A549 (cell line): ENCODE measurements around the gene RIC3. TPM values are rescaled to one million over a fixed set of nuclear protein-coding genes. Genes with fewer than 3 reads are reported as not detected.
A peak's percentile ranks its signal among the peaks of the same experiment; 100 is the strongest.

ENCODE experiments used
- ATAC-seq, 2 experiments: fragments of 200-7000 bp in 1 of 2; fragments of >200 bp in 1 of 2; cut with Nextera tagmentation in 1 of 2; cut with Tn5 transposase in 1 of 2; 3 replicates each; pipeline versions ENCODE4 v1.8.0 to v1.9.1; 2018 to 2020; ENCODE audit warnings: mild to moderate bottlenecking in 1 of 2, moderate library complexity in 1 of 2
- CTCF ChIA-PET: fragments of 300-600 bp; sonication (Branson Sonifier 250); formaldehyde crosslinking; extraction: SDS; loops from one replicate; lab custom pipeline; 2021; ENCODE audit warnings: antibody characterized with exemption, inconsistent platforms; lab: Yijun Ruan, JAX
- POLR2A ChIA-PET: fragments of 350-600 bp; formaldehyde crosslinking; extraction: SDS; loops from one replicate; lab custom pipeline; 2021; ENCODE audit warnings: antibody characterized with exemption, inconsistent platforms; lab: Yijun Ruan, JAX
- DNase-seq, 2 experiments: peaks; one replicate each; pipeline versions ENCODE4 v3.0.0 to v3.0.0-alpha.2; 2011 to 2016; ENCODE audit warnings: low read depth in 1 of 2, low spot score in 1 of 2
- FAIRE-seq: peaks from 2 replicates; lab custom pipeline; 2011; peaks lifted over from hg19 to GRCh38; lab: Jason Lieb, UNC
- H3K27ac ChIP-seq, 2 experiments: fragments of >200 bp; sonication (Bioruptor Twin); formaldehyde crosslinking; 3 replicates each; pipeline ENCODE4 v1.5.1; 2016 to 2017
- H3K4me1 ChIP-seq: fragments of >200 bp; sonication (Bioruptor Twin); formaldehyde crosslinking; 3 replicates; pipeline ENCODE4 v1.6.1; 2016
- H3K4me2 ChIP-seq: fragments of >200 bp; sonication (Bioruptor Twin); formaldehyde crosslinking; 3 replicates; pipeline ENCODE4 v1.6.1; 2016
- H3K4me3 ChIP-seq: fragments of >200 bp; sonication (Bioruptor Twin); formaldehyde crosslinking; 3 replicates; pipeline ENCODE4 v1.5.1; 2016
- H3K9me3 ChIP-seq: fragments of >200 bp; sonication (Bioruptor Twin); formaldehyde crosslinking; 3 replicates; pipeline ENCODE4 v1.6.1; 2016
- BHLHE40 ChIP-seq: IDR thresholded peaks from 2 replicates; pipeline ENCODE4 v1.6.1; 2012; ENCODE audit warnings: low read depth, low read length, inconsistent platforms
- CBX2 ChIP-seq: fragments of 200-600 bp; sonication (generic); IDR thresholded peaks from 2 replicates; pipeline ENCODE4 v1.6.1; 2016; ENCODE audit warnings: low read depth, mild to moderate bottlenecking, borderline replicate concordance
- CEBPB ChIP-seq, 2 experiments: fragments of >200 bp in 1 of 2; sonication (Bioruptor Twin) in 1 of 2; formaldehyde crosslinking in 1 of 2; IDR thresholded peaks; 2 replicates each; pipeline ENCODE4 v1.6.1; 2012 to 2016
- CHD4 ChIP-seq: fragments of 200-600 bp; sonication (generic); IDR thresholded peaks from 2 replicates; pipeline ENCODE4 v1.6.1; 2016; ENCODE audit warnings: antibody characterized with exemption, mild to moderate bottlenecking, borderline replicate concordance
- EHF ChIP-seq: fragments of 250-450 bp; sonication (Bioruptor Pico); IDR thresholded peaks from 2 replicates; pipeline ENCODE4 v1.5.0; 2020; ENCODE audit warnings: mild to moderate bottlenecking
- EHMT2 ChIP-seq: fragments of 200-600 bp; sonication (generic); IDR thresholded peaks from 2 replicates; pipeline ENCODE4 v1.6.1; 2016; ENCODE audit warnings: antibody characterized with exemption, low read depth, mild to moderate bottlenecking, moderate library complexity
- EP300 ChIP-seq, 2 experiments: fragments of >200 bp; sonication (Bioruptor Twin); formaldehyde crosslinking; IDR thresholded peaks; 2 replicates in 1 of 2; 3 replicates in 1 of 2; pipeline ENCODE4 v1.6.1; 2016 to 2017
- FOSL2 ChIP-seq, 2 experiments: fragments of 450-650 bp in 1 of 2; fragments of >200 bp in 1 of 2; sonication (Bioruptor Twin) in 1 of 2; formaldehyde crosslinking; IDR thresholded peaks; 2 replicates each; pipeline versions ENCODE4 v1.5.0 to v1.6.1; 2016 to 2020; ENCODE audit warnings: mild to moderate bottlenecking in 1 of 2, moderate library complexity in 1 of 2
- HOXA7 ChIP-seq: fragments of 250-450 bp; sonication (Bioruptor Pico); IDR thresholded peaks from 2 replicates; pipeline ENCODE4 v1.5.0; 2020; ENCODE audit warnings: mild to moderate bottlenecking, moderate library complexity
- KDM5A ChIP-seq: fragments of 200-600 bp; sonication (generic); IDR thresholded peaks from 2 replicates; pipeline ENCODE4 v1.6.1; 2016; ENCODE audit warnings: antibody characterized with exemption, mild to moderate bottlenecking
- MYC ChIP-seq: IDR thresholded peaks from 2 replicates; pipeline ENCODE4 v1.6.1; 2012; ENCODE audit warnings: mild to moderate bottlenecking, inconsistent platforms, low read length, improper control_type of control experiment, borderline replicate concordance
- NFE2L2 ChIP-seq: fragments of 150-350 bp; conservative IDR thresholded peaks from 2 replicates; pipeline ENCODE4 v1.6.1; 2014; ENCODE audit warnings: low read length
- POLR2A ChIP-seq: IDR thresholded peaks from 2 replicates; pipeline ENCODE4 v1.6.1; 2012; ENCODE audit warnings: mild to moderate bottlenecking, low read length
- POLR2AphosphoS2 ChIP-seq: conservative IDR thresholded peaks from 2 replicates; pipeline ENCODE4 v1.6.1; 2012; ENCODE audit warnings: low read length, improper control_type of control experiment, inconsistent platforms
- SMC3 ChIP-seq: fragments of >200 bp; sonication (Bioruptor Twin); formaldehyde crosslinking; IDR thresholded peaks from 3 replicates; pipeline ENCODE4 v1.6.1; 2018; ENCODE audit warnings: inconsistent platforms
- TFCP2L1 ChIP-seq: fragments of 250-450 bp; sonication (Bioruptor Pico); IDR thresholded peaks from 2 replicates; pipeline ENCODE4 v1.5.0; 2021; ENCODE audit warnings: mild to moderate bottlenecking
- ZC3H11A ChIP-seq: fragments of 450-650 bp; IDR thresholded peaks from 2 replicates; pipeline ENCODE4 v1.6.1; 2014; ENCODE audit warnings: antibody characterized with exemption, mild to moderate bottlenecking
- ZNF302 ChIP-seq: fragments of 250-450 bp; sonication (Bioruptor Pico); IDR thresholded peaks from 2 replicates; pipeline ENCODE4 v1.9.0; 2021; ENCODE audit warnings: inconsistent platforms, mild to moderate bottlenecking, moderate library complexity
- ZSCAN20 ChIP-seq: fragments of 250-450 bp; sonication (Bioruptor Pico); IDR thresholded peaks from 2 replicates; pipeline ENCODE4 v1.8.0; 2022; ENCODE audit warnings: mild to moderate bottlenecking, moderate library complexity
- WGBS: methylation state at CpG from one replicate; pipeline ENCODE4 v1.1.6; 2017; ENCODE audit errors: missing lambda C conversion rate; 5-methylcytosine and 5-hydroxymethylcytosine counted together
- polyA plus RNA-seq, 4 experiments: library from polyadenylated mRNA; depleted of rRNA in 3 of 4; stranded (reverse); fragments of >200 nt; fragmentation: RNase III in 1 of 4; extraction: RNeasy Plus Mini Kit Qiagen cat#74134 plus additional on column Dnase treatment in 1 of 4; gene quantifications; 2 replicates in 3 of 4; 3 replicates in 1 of 4; pipeline ENCODE4 v1.2.3, GENCODE V29; 2011 to 2017
- TF ChIP-seq, protein P1 (sequence below): fragments of 150-350 bp; IDR thresholded peaks from 2 replicates; pipeline ENCODE4 v1.6.1; 2014; ENCODE audit warnings: low read depth, mild to moderate bottlenecking, low read length
- TF ChIP-seq, protein P2 (sequence below): fragments of 250-450 bp; sonication (Bioruptor Pico); IDR thresholded peaks from 2 replicates; pipeline ENCODE4 v1.5.0; 2021; ENCODE audit warnings: mild to moderate bottlenecking, moderate library complexity, borderline replicate concordance

The RIC3 gene
- polyA plus RNA-seq, 2 of the 4 experiments (the other 2 are of a cell fraction), result 1.7 to 3.2 TPM

- no peak for FAIRE-seq
- Histone ChIP-seq H3K4me2 (peak overlapping the region; percentile 86), H3K27ac (peak overlapping the region; percentile 74 to 88; a peak in 5 of 6 replicates), H3K9me3 (no peaks in the 10 kb centered on the region), H3K4me3 (peak overlapping the region; percentile 80), H3K4me1 (peaks cover 10% of the 10 kb centered on the region; the same call in 1 of the 3 replicates)
- ChIA-PET CTCF (interaction anchor here (1.2 to 30.1 kb wide), 7 partner anchors 8 to 74 kb away, joined by 3 to 644 read pairs (median 17); no protein-coding TSS in a partner anchor), POLR2A (no interaction called here)
- DNase-seq, result no peak
- TF ChIP-seq, protein P1, sequence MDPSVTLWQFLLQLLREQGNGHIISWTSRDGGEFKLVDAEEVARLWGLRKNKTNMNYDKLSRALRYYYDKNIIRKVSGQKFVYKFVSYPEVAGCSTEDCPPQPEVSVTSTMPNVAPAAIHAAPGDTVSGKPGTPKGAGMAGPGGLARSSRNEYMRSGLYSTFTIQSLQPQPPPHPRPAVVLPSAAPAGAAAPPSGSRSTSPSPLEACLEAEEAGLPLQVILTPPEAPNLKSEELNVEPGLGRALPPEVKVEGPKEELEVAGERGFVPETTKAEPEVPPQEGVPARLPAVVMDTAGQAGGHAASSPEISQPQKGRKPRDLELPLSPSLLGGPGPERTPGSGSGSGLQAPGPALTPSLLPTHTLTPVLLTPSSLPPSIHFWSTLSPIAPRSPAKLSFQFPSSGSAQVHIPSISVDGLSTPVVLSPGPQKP, result no peak
- TF ChIP-seq MYC, result no peak
- WGBS, result 95% methylated on average over 23 of the region's 24 CpGs
- ATAC-seq, result peak; percentile 8 to 16; a peak in 3 of 6 replicates
Measured at GRCh38 chr11:8080069-8080670, 88.7 kb downstream of the RIC3 start.

DNA sequence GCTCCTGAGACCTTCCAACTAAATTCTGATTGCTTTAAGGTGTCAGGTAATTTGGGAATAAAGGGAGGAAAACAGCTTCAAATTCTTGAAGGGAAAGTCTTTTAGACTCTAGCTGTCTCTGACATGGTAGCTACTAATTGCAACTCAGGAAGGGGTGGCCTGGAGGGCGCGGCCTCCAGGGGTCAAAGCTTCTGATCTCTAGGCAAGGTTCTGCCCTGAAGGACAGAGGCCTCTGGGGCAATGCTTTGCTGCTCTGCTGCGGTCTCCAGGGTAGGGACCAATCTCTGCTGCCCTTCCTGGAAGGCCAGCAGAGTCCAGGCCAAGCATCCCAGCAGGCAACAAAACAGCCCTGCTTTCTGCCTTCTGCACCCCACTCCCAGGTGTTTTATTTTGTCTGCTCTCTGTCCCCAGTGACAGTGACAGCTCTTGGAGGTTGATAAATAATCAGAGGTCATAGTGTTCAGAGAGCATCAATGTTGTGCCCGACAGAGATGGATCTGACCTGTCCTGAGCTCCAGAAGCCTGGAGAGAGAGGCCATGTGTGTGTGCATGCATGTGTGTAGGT, 89.6 kb downstream of the RIC3 start:
- POLR2A ChIA-PET, result no interaction called here
- Histone ChIP-seq H3K9me3 (no peaks in the 10 kb centered on the region), H3K4me1 (peaks cover 10% of the 10 kb centered on the region; the same call in 1 of the 3 replicates), H3K27ac (no peak overlapping the region), H3K4me2 (no peak overlapping the region), H3K4me3 (no peak overlapping the region)
- no peak for DNase-seq
- FAIRE-seq, result no peak
- CTCF ChIA-PET, result interaction anchor here (1.5 to 30.1 kb wide), 6 partner anchors 8 to 73 kb away, joined by 4 to 644 read pairs (median 28); no protein-coding TSS in a partner anchor
- 91% methylated on average over 4 of the region's 4 CpGs for WGBS
- no peak for ATAC-seq
- no peak for TF ChIP-seq NFE2L2
- TF ChIP-seq POLR2A, result no peak
- TF ChIP-seq KDM5A, result no peak
- no peak for TF ChIP-seq FOSL2 (IDR thresholded peaks at IDR 0.05)
- no peak for TF ChIP-seq FOSL2 (CRISPR knock-in tag; IDR thresholded peaks at IDR 0.05)
- TF ChIP-seq HOXA7 (CRISPR knock-in tag), result no peak
- no peak for TF ChIP-seq EHF (CRISPR knock-in tag)
- TF ChIP-seq ZC3H11A, result no peak
- TF ChIP-seq SMC3, result no peak
- TF ChIP-seq CBX2, result no peak
- no peak for TF ChIP-seq ZSCAN20 (CRISPR knock-in tag)
- no peak for TF ChIP-seq TFCP2L1 (CRISPR knock-in tag)
- no peak for TF ChIP-seq EHMT2
- no peak for TF ChIP-seq CEBPB (IDR thresholded peaks at IDR 0.05)
- TF ChIP-seq CHD4, result no peak
- TF ChIP-seq, protein P2, sequence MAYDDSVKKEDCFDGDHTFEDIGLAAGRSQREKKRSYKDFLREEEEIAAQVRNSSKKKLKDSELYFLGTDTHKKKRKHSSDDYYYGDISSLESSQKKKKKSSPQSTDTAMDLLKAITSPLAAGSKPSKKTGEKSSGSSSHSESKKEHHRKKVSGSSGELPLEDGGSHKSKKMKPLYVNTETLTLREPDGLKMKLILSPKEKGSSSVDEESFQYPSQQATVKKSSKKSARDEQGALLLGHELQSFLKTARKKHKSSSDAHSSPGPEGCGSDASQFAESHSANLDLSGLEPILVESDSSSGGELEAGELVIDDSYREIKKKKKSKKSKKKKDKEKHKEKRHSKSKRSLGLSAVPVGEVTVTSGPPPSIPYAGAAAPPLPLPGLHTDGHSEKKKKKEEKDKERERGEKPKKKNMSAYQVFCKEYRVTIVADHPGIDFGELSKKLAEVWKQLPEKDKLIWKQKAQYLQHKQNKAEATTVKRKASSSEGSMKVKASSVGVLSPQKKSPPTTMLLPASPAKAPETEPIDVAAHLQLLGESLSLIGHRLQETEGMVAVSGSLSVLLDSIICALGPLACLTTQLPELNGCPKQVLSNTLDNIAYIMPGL (CRISPR knock-in tag), result no peak
- TF ChIP-seq BHLHE40, result no peak
- no peak for TF ChIP-seq EP300 (IDR thresholded peaks at IDR 0.05)
- TF ChIP-seq, protein P1, result no peak
- no peak for TF ChIP-seq POLR2AphosphoS2
- TF ChIP-seq ZNF302 (CRISPR knock-in tag), result no peak
